K562 (cell line): ENCODE measurements around the gene SMC5. TPM values are rescaled to one million over a fixed set of nuclear protein-coding genes. Genes with fewer than 3 reads are reported as not detected.

Experiments
- ATAC-seq: fragments of 200-7000 bp; cut with Tn5 transposase; 3 replicates; pipeline ENCODE4 v1.9.1; 2020; ENCODE audit warnings: moderate library complexity
- BruUV-seq: library from RNA; stranded (reverse); fragments of 400-500 nt; replicated peaks from 2 replicates; lab custom pipeline; 2021; lab: Mats Ljungman, UMichigan
- CTCF ChIA-PET: fragments of 300-600 bp; formaldehyde crosslinking; extraction: SDS; loops from one replicate; lab custom pipeline; 2021; ENCODE audit warnings: low intra/inter-chr PET ratio; lab: Yijun Ruan, JAX
- POLR2A ChIA-PET: fragments of 300-600, 350-650 bp; sonication (Branson Sonifier 250); formaldehyde crosslinking; extraction: SDS; loops from one replicate; lab custom pipeline; 2021; ENCODE audit warnings: antibody characterized with exemption, inconsistent platforms; lab: Yijun Ruan, JAX
- DNase-seq, 4 experiments: peaks; one replicate each; pipeline versions ENCODE4 v3.0.0 to v3.0.0-alpha.2; 2011 to 2018; ENCODE audit warnings: low spot score in 3 of 4, mixed read lengths in 3 of 4; ENCODE audit errors: extremely low read depth in 1 of 4
- FAIRE-seq: peaks from 2 replicates; lab custom pipeline; 2011; peaks lifted over from hg19 to GRCh38; lab: Jason Lieb, UNC
- H2AFZ ChIP-seq: 2 replicates; pipeline ENCODE4 v1.6.0; 2011; ENCODE audit warnings: low read depth, low read length, control low read depth, inconsistent platforms
- H3K27ac ChIP-seq: fragments of 200-600 bp; 3 replicates; pipeline ENCODE4 v1.8.0; 2011; ENCODE audit warnings: low read depth, mild to moderate bottlenecking, control low read depth, inconsistent platforms, low read length, moderate library complexity, mixed read lengths; ENCODE audit errors: extremely low read depth
- H3K27me3 ChIP-seq, 2 experiments: fragments of 300-600 bp in 1 of 2; 2 replicates in 1 of 2; 3 replicates in 1 of 2; pipeline versions ENCODE4 v1.6.0 to v1.8.0; 2011; ENCODE audit warnings: inconsistent platforms in 2 of 2, low read length in 2 of 2, mild to moderate bottlenecking in 1 of 2, mixed read lengths in 1 of 2, moderate library complexity in 1 of 2; ENCODE audit not compliant: control insufficient read depth in 2 of 2, insufficient read depth in 2 of 2
- H3K36me3 ChIP-seq: fragments of 300-600 bp; 3 replicates; pipeline ENCODE4 v1.8.0; 2011; ENCODE audit warnings: mild to moderate bottlenecking, low read length, inconsistent platforms; ENCODE audit not compliant: control insufficient read depth, insufficient read depth
- H3K4me1 ChIP-seq, 2 experiments: fragments of 200-600 bp in 1 of 2; replicated peaks in 1 of 2; 2 replicates in 1 of 2; 3 replicates in 1 of 2; pipeline versions ENCODE4 v1.5.1 to v1.8.0; 2011; ENCODE audit warnings: inconsistent platforms in 2 of 2, low read length in 2 of 2, mild to moderate bottlenecking in 1 of 2, mixed read lengths in 1 of 2, moderate library complexity in 1 of 2; ENCODE audit not compliant: control insufficient read depth in 2 of 2, insufficient read depth in 2 of 2
- H3K4me2 ChIP-seq: 2 replicates; pipeline ENCODE4 v1.6.1; 2011; ENCODE audit warnings: low read length, control low read depth, inconsistent platforms, mixed read lengths; ENCODE audit not compliant: insufficient read depth
- H3K4me3 ChIP-seq: fragments of 200-600 bp; sonication (generic), shearing (Covaris generic); 2 replicates; pipeline ENCODE4 v1.5.1; 2016; ENCODE audit warnings: control low read depth, inconsistent platforms
- H3K79me2 ChIP-seq: fragments of 200-600 bp; 3 replicates; pipeline ENCODE4 v1.8.0; 2011; ENCODE audit warnings: low read length, inconsistent platforms; ENCODE audit not compliant: control insufficient read depth, insufficient read depth
- H3K9ac ChIP-seq, 2 experiments: 2 replicates each; pipeline versions ENCODE4 v1.6.0 to v1.6.1; 2011; ENCODE audit warnings: low read depth in 2 of 2, low read length in 2 of 2, control low read depth in 1 of 2, inconsistent platforms in 1 of 2, mild to moderate bottlenecking in 1 of 2, mixed read lengths in 1 of 2; ENCODE audit not compliant: insufficient read depth in 1 of 2
- H3K9me1 ChIP-seq: one replicate; pipeline ENCODE4 v1.6.0; 2011; ENCODE audit warnings: inconsistent platforms, mild to moderate bottlenecking, low read length, moderate library complexity; ENCODE audit not compliant: control insufficient read depth, insufficient read depth
- H3K9me3 ChIP-seq: replicated peaks from 2 replicates; pipeline ENCODE4 v1.5.1; 2011; ENCODE audit warnings: low read depth, low read length, inconsistent platforms; ENCODE audit not compliant: control insufficient read depth, insufficient read depth
- H4K20me1 ChIP-seq: replicated peaks from 2 replicates; pipeline ENCODE4 v1.6.1; 2011; ENCODE audit warnings: low read length, inconsistent platforms, mixed read lengths; ENCODE audit not compliant: control insufficient read depth, insufficient read depth
- CEBPZ ChIP-seq: fragments of 150-350 bp; IDR thresholded peaks from 2 replicates; pipeline ENCODE4 v1.6.1; 2014; ENCODE audit warnings: low read depth, mild to moderate bottlenecking, low read length, borderline replicate concordance
- CLOCK ChIP-seq: fragments of 250-450 bp; sonication (Bioruptor Pico); IDR thresholded peaks from 2 replicates; pipeline ENCODE4 v1.4.0; 2020; ENCODE audit warnings: mild to moderate bottlenecking, moderate library complexity, borderline replicate concordance
- EGR1 ChIP-seq: fragments of 450-650 bp; conservative IDR thresholded peaks from 2 replicates; pipeline ENCODE4 v1.6.1; 2017; ENCODE audit warnings: mild to moderate bottlenecking
- FOXM1 ChIP-seq, 2 experiments: fragments of 450-650 bp in 1 of 2; sonication (generic) in 1 of 2; formaldehyde crosslinking in 1 of 2; IDR thresholded peaks; 2 replicates each; pipeline versions ENCODE4 v1.6.1 to v1.9.0; 2017 to 2022; ENCODE audit warnings: low read depth in 2 of 2, mild to moderate bottlenecking in 2 of 2, missing genetic modification reagents in 1 of 2, moderate library complexity in 1 of 2
- IRF1 ChIP-seq: sonication (generic); formaldehyde crosslinking; IDR thresholded peaks from 2 replicates; pipeline ENCODE4 v1.8.0; 2022; ENCODE audit warnings: missing genetic modification reagents, mild to moderate bottlenecking, borderline replicate concordance
- KAT2B ChIP-seq: IDR thresholded peaks from one replicate; pipeline ENCODE4 v1.6.1; 2012; ENCODE audit warnings: low read depth, mild to moderate bottlenecking, control low read depth, inconsistent platforms, low read length, moderate library complexity
- KAT7 ChIP-seq: sonication (generic); formaldehyde crosslinking; IDR thresholded peaks from 2 replicates; pipeline ENCODE4 v1.8.0; 2022; ENCODE audit warnings: missing genetic modification reagents, mild to moderate bottlenecking, borderline replicate concordance
- PHF21A ChIP-seq: fragments of 450-650 bp; IDR thresholded peaks from 2 replicates; pipeline ENCODE4 v1.6.1; 2017; ENCODE audit warnings: low read depth, borderline replicate concordance
- PRPF4 ChIP-seq: fragments of 200-400 bp; formaldehyde crosslinking; IDR thresholded peaks from one replicate; pipeline ENCODE4 v1.6.1; 2017; ENCODE audit warnings: low read length, low read depth, mild to moderate bottlenecking; ENCODE audit not compliant: insufficient read depth, poor library complexity, severe bottlenecking
- THRAP3 ChIP-seq: fragments of 450-650 bp; IDR thresholded peaks from 2 replicates; pipeline ENCODE4 v1.6.1; 2016; ENCODE audit warnings: mild to moderate bottlenecking, inconsistent platforms, borderline replicate concordance
- U2AF2 ChIP-seq: fragments of 200-400 bp; formaldehyde crosslinking; optimal IDR thresholded peaks from 2 replicates; pipeline ENCODE3; 2017; ENCODE audit warnings: low read depth, mild to moderate bottlenecking, low read length
- ZNF408 ChIP-seq: fragments of 250-450 bp; sonication (Bioruptor Pico); IDR thresholded peaks from 2 replicates; pipeline ENCODE4 v1.4.0; 2020; ENCODE audit warnings: low read depth, mild to moderate bottlenecking, moderate library complexity
- ZNF75A ChIP-seq: fragments of 450-650 bp; formaldehyde crosslinking; IDR thresholded peaks from 2 replicates; pipeline ENCODE4 v1.4.0; 2020; ENCODE audit warnings: mild to moderate bottlenecking
- WGBS: fragments of 100-300 bp; shearing (Covaris generic); methylation state at CpG from one replicate; pipeline ENCODE4 v1.1.6; 2016; ENCODE audit warnings: low coverage, mixed read lengths; ENCODE audit not compliant: insufficient coverage; ENCODE audit errors: missing lambda C conversion rate; 5-methylcytosine and 5-hydroxymethylcytosine counted together
- in situ Hi-C: fragments of 300-500 bp; cut with MboI; formaldehyde crosslinking; loops from 4 replicates; pipeline ENCODE4 v1.15.0; 2018; ENCODE audit warnings: inconsistent platforms, mixed read lengths
- intact Hi-C: fragments of 100-400 bp; cut with micrococcal nuclease; formaldehyde crosslinking; loops from 2 replicates; pipeline ENCODE4 v1.14.2; 2022
- polyA plus RNA-seq, 8 experiments: library from polyadenylated mRNA; depleted of rRNA in 4 of 8; stranded (reverse) in 5 of 8; unstranded in 3 of 8; fragments of >200 nt; fragmentation: Nextera tagmentation in 2 of 8; fragmentation: Illumina TruSeq in 1 of 8; extraction: Ambion mirVana in 2 of 8; extraction: Trizol in 1 of 8; gene quantifications; 2 replicates each; pipeline versions ENCODE4 v1.2.1 to v1.2.3, GENCODE V29; 2011 to 2014; ENCODE audit warnings: inconsistent platforms in 1 of 8, missing spikeins in 1 of 8
- total RNA-seq, 7 experiments: library from RNA; depleted of rRNA in 6 of 7; stranded (reverse); fragments of >200 nt in 6 of 7; fragmentation: Illumina TruSeq in 2 of 7; extraction: Trizol in 2 of 7; gene quantifications; 2 replicates each; pipeline versions ENCODE4 v1.2.1 to v1.2.3, GENCODE V29; 2011 to 2021; ENCODE audit warnings: low replicate concordance in 1 of 7
- TF ChIP-seq, protein P1 (sequence below): fragments of 250-450 bp; sonication (Bioruptor Pico); IDR thresholded peaks from 2 replicates; pipeline ENCODE4 v1.4.0; 2020

The SMC5 gene
- total and polyA plus RNA-seq, 9 of the 15 experiments (the other 6 are each of a cell fraction or from before 2014, with no cell fraction given): 3.5 to 43.2 (median 21.4) TPM

DNA sequence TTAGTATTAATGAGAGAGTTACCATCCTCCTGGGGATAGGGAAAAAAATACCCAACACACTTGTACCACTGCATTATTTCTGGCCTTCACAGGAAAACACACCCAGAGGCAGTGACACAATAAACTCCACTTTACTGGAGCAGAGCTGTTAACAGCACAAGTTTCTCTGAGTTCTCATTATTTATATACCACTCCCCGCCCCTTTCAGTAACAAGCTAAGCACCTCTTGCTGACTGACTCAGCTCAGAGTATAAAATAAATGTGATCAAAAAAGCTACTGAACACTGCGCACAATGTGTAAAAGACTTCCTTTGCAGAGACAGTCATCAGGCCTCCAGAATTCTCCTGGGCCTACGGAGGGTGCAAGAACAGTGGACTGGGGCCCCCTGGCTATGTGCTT is 134.1 kb downstream of the SMC5 start:
- no peak overlapping the region for H3K27ac ChIP-seq
- ChIA-PET CTCF (no interaction called here), POLR2A (no interaction called here)
- peak overlapping the region in 1 of 2 experiments; percentile 28; a peak in 1 of 4 replicates for H3K9ac ChIP-seq
- no peak overlapping the region for H3K4me3 ChIP-seq
- H3K4me2 ChIP-seq: no peak overlapping the region
- H3K9me1 ChIP-seq: no peaks in the 10 kb centered on the region
- peaks cover 36% of the 10 kb centered on the region for H4K20me1 ChIP-seq
- BruUV-seq: no TSS peak
- peaks cover 4 to 5% of the 10 kb centered on the region in 2 experiments; a peak in 4 of 5 replicates for H3K4me1 ChIP-seq
- no peak overlapping the region for H2AFZ ChIP-seq
- in situ Hi-C loops: no loop called here
- no peaks in the 10 kb centered on the region for H3K9me3 ChIP-seq
- 0 out of 3 replicates have a peak, but pooled peaks cover 2% of the 10 kb centered on the region for H3K36me3 ChIP-seq
- H3K27me3 ChIP-seq: no peaks in the 10 kb centered on the region
- no peak for FAIRE-seq
- WGBS: 89% methylated on average over 3 of the region's 3 CpGs
- ATAC-seq: no peak
- H3K79me2 ChIP-seq: peaks cover 88% of the 10 kb centered on the region
- no peak for DNase-seq
- intact Hi-C loops: no loop called here
- TF ChIP-seq IRF1 (CRISPR knock-in tag) (no peak), KAT2B (no peak), FOXM1 (IDR thresholded peaks at IDR 0.05; ENCODE audit: low read depth) (no peak), FOXM1 (CRISPR knock-in tag; IDR thresholded peaks at IDR 0.05; ENCODE audit: low read depth) (no peak), KAT7 (CRISPR knock-in tag) (no peak), CLOCK (CRISPR knock-in tag) (no peak), U2AF2 (no peak), EGR1 (no peak), CEBPZ (no peak), PHF21A (no peak), ZNF75A (no peak), ZNF408 (CRISPR knock-in tag) (no peak), PRPF4 (no peak), THRAP3 (no peak)
- TF ChIP-seq, protein P1, sequence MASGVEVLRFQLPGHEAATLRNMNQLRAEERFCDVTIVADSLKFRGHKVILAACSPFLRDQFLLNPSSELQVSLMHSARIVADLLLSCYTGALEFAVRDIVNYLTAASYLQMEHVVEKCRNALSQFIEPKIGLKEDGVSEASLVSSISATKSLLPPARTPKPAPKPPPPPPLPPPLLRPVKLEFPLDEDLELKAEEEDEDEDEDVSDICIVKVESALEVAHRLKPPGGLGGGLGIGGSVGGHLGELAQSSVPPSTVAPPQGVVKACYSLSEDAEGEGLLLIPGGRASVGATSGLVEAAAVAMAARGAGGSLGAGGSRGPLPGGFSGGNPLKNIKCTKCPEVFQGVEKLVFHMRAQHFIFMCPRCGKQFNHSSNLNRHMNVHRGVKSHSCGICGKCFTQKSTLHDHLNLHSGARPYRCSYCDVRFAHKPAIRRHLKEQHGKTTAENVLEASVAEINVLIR: no peak
